HCT116 (cell line): ENCODE measurements around the gene KCTD19. TPM values are rescaled to one million over a fixed set of nuclear protein-coding genes. Genes with fewer than 3 reads are reported as not detected.

Source experiments
- ATAC-seq: fragments of 200-7000 bp; cut with Tn5 transposase; 2 replicates; pipeline ENCODE4 v1.9.1; 2020; ENCODE audit warnings: mild to moderate bottlenecking, moderate library complexity
- BruUV-seq: library from RNA; stranded (reverse); fragments of 400-500 nt; replicated peaks from 2 replicates; lab custom pipeline; 2021; lab: Mats Ljungman, UMichigan
- CTCF ChIA-PET: fragments of 300-600 bp; sonication (Branson Sonifier 250); formaldehyde crosslinking; loops from one replicate; lab custom pipeline; 2021; ENCODE audit warnings: antibody characterized with exemption; lab: Charles Lee
- POLR2A ChIA-PET: fragments of 300-600, 350-600 bp; sonication (Branson Sonifier 250); formaldehyde crosslinking; loops from one replicate; lab custom pipeline; 2021; ENCODE audit warnings: antibody characterized with exemption; lab: Charles Lee
- RAD21 ChIA-PET, 2 experiments: fragments of 300-600 bp; sonication (Branson Sonifier 250); formaldehyde crosslinking; loops; one replicate each; lab custom pipeline; 2023; ENCODE audit warnings: low total read pairs in 2 of 2; ENCODE audit not compliant: uncharacterized antibody in 2 of 2, unreplicated experiment in 2 of 2, low non-redundant PET in 1 of 2; lab: Charles Lee
- DNase-seq: peaks from one replicate; pipeline ENCODE4 v3.0.0-alpha.2; 2010; ENCODE audit warnings: low read depth, low spot score
- H2AFZ ChIP-seq: fragments of 200-600 bp; shearing (Covaris generic), sonication (generic); 2 replicates; pipeline ENCODE4 v1.6.1; 2017; ENCODE audit warnings: low read depth, mixed run types, mixed read lengths, antibody characterized with exemption, low read length; ENCODE audit not compliant: poor library complexity, severe bottlenecking
- H3K27ac ChIP-seq: 2 replicates; pipeline ENCODE4 v1.5.1; 2012; ENCODE audit warnings: low read depth, low read length
- H3K27me3 ChIP-seq: fragments of 200-600 bp; sonication (generic); 2 replicates; pipeline ENCODE4 v1.6.1; 2016; ENCODE audit warnings: mixed run types, low read length, mixed read lengths; ENCODE audit not compliant: insufficient read depth
- H3K36me3 ChIP-seq, 2 experiments: fragments of 200-500 bp in 1 of 2; fragments of 200-600 bp in 1 of 2; sonication (Bioruptor generic) in 1 of 2; sonication (generic) in 1 of 2; 2 replicates each; pipeline versions ENCODE4 v1.5.1 to v1.6.1; 2014 to 2016; ENCODE audit warnings: low read length in 2 of 2, inconsistent platforms in 1 of 2, mixed read lengths in 1 of 2, mixed run types in 1 of 2; ENCODE audit not compliant: insufficient read depth in 2 of 2, control insufficient read depth in 1 of 2
- H3K4me1 ChIP-seq, 2 experiments: fragments of 200-600 bp in 1 of 2; sonication (generic) in 1 of 2; 2 replicates each; pipeline versions ENCODE4 v1.5.1 to v1.6.1; 2012 to 2017; ENCODE audit warnings: low read length in 2 of 2, inconsistent platforms in 1 of 2, mild to moderate bottlenecking in 1 of 2, mixed read lengths in 1 of 2, mixed run types in 1 of 2, moderate library complexity in 1 of 2; ENCODE audit not compliant: insufficient read depth in 2 of 2, control insufficient read depth in 1 of 2
- H3K4me2 ChIP-seq: fragments of 200-600 bp; sonication (generic); 2 replicates; pipeline ENCODE4 v1.6.1; 2017; ENCODE audit warnings: mixed run types, low read length, mixed read lengths
- H3K4me3 ChIP-seq, 2 experiments: fragments of 200-600 bp in 1 of 2; sonication (generic) in 1 of 2; replicated peaks in 1 of 2; 2 replicates each; pipeline ENCODE4 v1.5.1; 2011 to 2016; ENCODE audit warnings: low read length in 2 of 2, control low read depth in 1 of 2, low read depth in 1 of 2, mild to moderate bottlenecking in 1 of 2, mixed read lengths in 1 of 2, mixed run types in 1 of 2
- H3K79me2 ChIP-seq: fragments of 200-600 bp; sonication (generic); 2 replicates; pipeline ENCODE4 v1.6.1; 2017; ENCODE audit warnings: mild to moderate bottlenecking, mixed run types, low read length, moderate library complexity, mixed read lengths; ENCODE audit not compliant: insufficient read depth
- H3K9ac ChIP-seq: fragments of 200-600 bp; sonication (generic); 2 replicates; pipeline ENCODE4 v1.6.1; 2016; ENCODE audit warnings: low read length, mixed read lengths
- H3K9me2 ChIP-seq: fragments of 200-600 bp; sonication (generic), shearing (Covaris generic); 2 replicates; pipeline ENCODE4 v1.6.1; 2017; ENCODE audit warnings: mixed run types, mild to moderate bottlenecking, moderate library complexity; ENCODE audit not compliant: insufficient read depth
- H3K9me3 ChIP-seq, 2 experiments: fragments of 200-500 bp in 1 of 2; fragments of 200-600 bp in 1 of 2; sonication (Bioruptor generic) in 1 of 2; sonication (generic) in 1 of 2; 2 replicates each; pipeline ENCODE4 v1.6.1; 2014 to 2017; ENCODE audit warnings: low read length in 2 of 2, mixed read lengths in 2 of 2, inconsistent platforms in 1 of 2, low read depth in 1 of 2, mild to moderate bottlenecking in 1 of 2, mixed run types in 1 of 2, moderate library complexity in 1 of 2; ENCODE audit not compliant: control insufficient read depth in 1 of 2, insufficient read depth in 1 of 2
- H4K20me1 ChIP-seq: fragments of 200-600 bp; sonication (generic), shearing (Covaris generic); 2 replicates; pipeline ENCODE4 v1.6.1; 2017; ENCODE audit warnings: mixed run types, mild to moderate bottlenecking, moderate library complexity; ENCODE audit not compliant: insufficient read depth
- CEBPB ChIP-seq: IDR thresholded peaks from 2 replicates; pipeline ENCODE4 v1.6.1; 2012; ENCODE audit warnings: low read depth
- EGR1 ChIP-seq: IDR thresholded peaks from 2 replicates; pipeline ENCODE4 v1.6.1; 2012; ENCODE audit warnings: low read depth
- ELF1 ChIP-seq: IDR thresholded peaks from 2 replicates; pipeline ENCODE4 v1.6.1; 2012; ENCODE audit warnings: low read depth, borderline replicate concordance
- EZH2phosphoT487 ChIP-seq: fragments of 200-600 bp; IDR thresholded peaks from 2 replicates; pipeline ENCODE4 v1.6.1; 2018; ENCODE audit warnings: antibody characterized with exemption, borderline replicate concordance
- FOSL1 ChIP-seq: IDR thresholded peaks from 2 replicates; pipeline ENCODE4 v1.6.1; 2012; ENCODE audit warnings: low read depth
- RAD21 ChIP-seq: IDR thresholded peaks from 2 replicates; pipeline ENCODE4 v1.6.1; 2012; ENCODE audit warnings: low read depth, mild to moderate bottlenecking
- TCF7L2 ChIP-seq: IDR thresholded peaks from 2 replicates; pipeline ENCODE4 v1.7.0; 2011; ENCODE audit warnings: borderline replicate concordance, inconsistent platforms; ENCODE audit not compliant: insufficient read depth, insufficient read length; ENCODE audit errors: extremely low read depth
- YY1 ChIP-seq: IDR thresholded peaks from 2 replicates; pipeline ENCODE4 v1.6.1; 2011; ENCODE audit warnings: low read length, low read depth, moderate library complexity, mild to moderate bottlenecking; ENCODE audit not compliant: insufficient replicate concordance; ENCODE audit errors: extremely low read depth
- ZFX ChIP-seq: fragments of 450-650 bp; IDR thresholded peaks from 2 replicates; pipeline ENCODE4 v1.6.1; 2017
- ZNF274 ChIP-seq: fragments of 200-500 bp; sonication (Bioruptor generic); IDR thresholded peaks from 2 replicates; pipeline ENCODE4 v1.6.1; 2014; ENCODE audit warnings: mild to moderate bottlenecking, low read depth, low read length, inconsistent platforms
- intact Hi-C: fragments of 100-400 bp; cut with micrococcal nuclease; formaldehyde crosslinking; loops from 2 replicates; pipeline ENCODE4 v1.10.0; 2022
- total RNA-seq: library from RNA; stranded (reverse); gene quantifications from one replicate; pipeline ENCODE4 v1.2.1, GENCODE V29; 2021; ENCODE audit not compliant: unreplicated experiment
- TF ChIP-seq, protein P1 (sequence below): IDR thresholded peaks from 2 replicates; pipeline ENCODE4 v1.6.1; 2011; ENCODE audit warnings: mild to moderate bottlenecking, low read length, moderate library complexity; ENCODE audit not compliant: insufficient replicate concordance; ENCODE audit errors: extremely low read depth
- TF ChIP-seq, protein P2 (sequence below), 3 experiments: fragments of 200-600 bp in 1 of 3; sonication (generic) in 1 of 3; IDR thresholded peaks in 2 of 3; conservative IDR thresholded peaks in 1 of 3; 2 replicates each; pipeline ENCODE4 v1.5.1; 2012 to 2017; ENCODE audit warnings: low read depth in 2 of 3, low read length in 2 of 3, antibody characterized with exemption in 1 of 3, borderline replicate concordance in 1 of 3, control low read depth in 1 of 3, mild to moderate bottlenecking in 1 of 3, mixed read lengths in 1 of 3, mixed run types in 1 of 3, moderate library complexity in 1 of 3; ENCODE audit not compliant: insufficient read depth in 1 of 3
- TF ChIP-seq, protein P3 (sequence below): IDR thresholded peaks from 2 replicates; pipeline ENCODE4 v1.6.1; 2012

KCTD19 gene
- total RNA-seq, 1 experiment from 2014 or later, result not detected

DNA sequence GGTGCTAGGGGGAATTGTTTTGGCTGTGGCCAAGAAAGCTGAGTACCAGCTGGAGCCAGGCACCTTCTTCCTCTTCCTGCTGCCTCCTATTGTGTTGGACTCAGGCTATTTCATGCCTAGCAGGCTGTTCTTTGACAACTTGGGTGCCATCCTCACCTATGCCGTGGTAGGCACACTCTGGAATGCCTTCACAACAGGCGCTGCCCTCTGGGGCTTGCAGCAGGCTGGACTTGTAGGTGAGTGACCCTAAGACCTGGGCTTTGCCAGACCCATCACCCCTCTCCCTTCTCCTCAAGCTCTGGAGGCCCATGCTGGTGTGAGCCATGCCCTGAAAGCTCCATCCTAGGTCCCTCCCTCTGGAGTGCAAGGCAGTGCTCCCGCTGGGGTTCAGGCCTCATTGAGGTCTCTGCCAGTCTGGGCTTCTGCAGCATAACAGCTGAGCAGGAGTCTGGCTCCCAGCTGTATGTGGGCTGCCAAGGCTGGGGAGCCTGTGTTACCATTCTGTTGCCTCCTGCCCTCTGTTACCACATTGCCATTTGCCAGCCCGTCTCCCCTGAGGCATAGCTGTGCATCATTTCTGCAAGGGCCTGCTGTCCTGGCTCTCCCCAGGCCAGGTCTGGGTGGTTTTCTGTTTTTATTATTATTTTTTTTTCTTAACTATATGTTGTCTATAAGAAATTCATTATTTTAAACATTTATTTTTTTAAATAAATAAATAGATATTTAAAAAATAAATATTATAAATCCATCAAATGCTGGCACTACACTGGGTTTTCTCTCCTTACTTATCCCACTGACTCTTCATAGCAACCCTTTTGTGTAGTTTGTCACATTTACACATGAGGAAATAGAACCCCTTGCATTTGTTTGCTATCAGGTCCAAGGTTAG, 73.7 kb downstream of the KCTD19 start:
- ATAC-seq (no peak), DNase-seq (no peak)
- intact Hi-C loops, result no loop called here
- RAD21 ChIA-PET, result no interaction called here
- Histone ChIP-seq H4K20me1 (no peaks in the 10 kb centered on the region), H3K4me3 (no peak overlapping the region), H3K9me3 (no peaks in the 10 kb centered on the region), H3K4me1 (peaks cover 4 to 20% of the 10 kb centered on the region in 2 experiments), H3K4me2 (no peak overlapping the region), H3K9me2 (no peaks in the 10 kb centered on the region), H3K9ac (no peak overlapping the region), H3K27ac (no peak overlapping the region), H3K79me2 (no peaks in the 10 kb centered on the region), H2AFZ (no peak overlapping the region), H3K27me3 (no peaks in the 10 kb centered on the region), H3K36me3 (no peaks in the 10 kb centered on the region; a peak in 1 of 4 replicates)
- no TSS peak for BruUV-seq
- POLR2A ChIA-PET, result no interaction called here
- CTCF ChIA-PET, result no interaction called here
- TF ChIP-seq ELF1, result no peak
- TF ChIP-seq, protein P1, sequence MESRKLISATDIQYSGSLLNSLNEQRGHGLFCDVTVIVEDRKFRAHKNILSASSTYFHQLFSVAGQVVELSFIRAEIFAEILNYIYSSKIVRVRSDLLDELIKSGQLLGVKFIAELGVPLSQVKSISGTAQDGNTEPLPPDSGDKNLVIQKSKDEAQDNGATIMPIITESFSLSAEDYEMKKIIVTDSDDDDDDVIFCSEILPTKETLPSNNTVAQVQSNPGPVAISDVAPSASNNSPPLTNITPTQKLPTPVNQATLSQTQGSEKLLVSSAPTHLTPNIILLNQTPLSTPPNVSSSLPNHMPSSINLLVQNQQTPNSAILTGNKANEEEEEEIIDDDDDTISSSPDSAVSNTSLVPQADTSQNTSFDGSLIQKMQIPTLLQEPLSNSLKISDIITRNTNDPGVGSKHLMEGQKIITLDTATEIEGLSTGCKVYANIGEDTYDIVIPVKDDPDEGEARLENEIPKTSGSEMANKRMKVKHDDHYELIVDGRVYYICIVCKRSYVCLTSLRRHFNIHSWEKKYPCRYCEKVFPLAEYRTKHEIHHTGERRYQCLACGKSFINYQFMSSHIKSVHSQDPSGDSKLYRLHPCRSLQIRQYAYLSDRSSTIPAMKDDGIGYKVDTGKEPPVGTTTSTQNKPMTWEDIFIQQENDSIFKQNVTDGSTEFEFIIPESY, result no peak
- TF ChIP-seq CEBPB, result no peak
- no peak for TF ChIP-seq YY1
- TF ChIP-seq, protein P2, sequence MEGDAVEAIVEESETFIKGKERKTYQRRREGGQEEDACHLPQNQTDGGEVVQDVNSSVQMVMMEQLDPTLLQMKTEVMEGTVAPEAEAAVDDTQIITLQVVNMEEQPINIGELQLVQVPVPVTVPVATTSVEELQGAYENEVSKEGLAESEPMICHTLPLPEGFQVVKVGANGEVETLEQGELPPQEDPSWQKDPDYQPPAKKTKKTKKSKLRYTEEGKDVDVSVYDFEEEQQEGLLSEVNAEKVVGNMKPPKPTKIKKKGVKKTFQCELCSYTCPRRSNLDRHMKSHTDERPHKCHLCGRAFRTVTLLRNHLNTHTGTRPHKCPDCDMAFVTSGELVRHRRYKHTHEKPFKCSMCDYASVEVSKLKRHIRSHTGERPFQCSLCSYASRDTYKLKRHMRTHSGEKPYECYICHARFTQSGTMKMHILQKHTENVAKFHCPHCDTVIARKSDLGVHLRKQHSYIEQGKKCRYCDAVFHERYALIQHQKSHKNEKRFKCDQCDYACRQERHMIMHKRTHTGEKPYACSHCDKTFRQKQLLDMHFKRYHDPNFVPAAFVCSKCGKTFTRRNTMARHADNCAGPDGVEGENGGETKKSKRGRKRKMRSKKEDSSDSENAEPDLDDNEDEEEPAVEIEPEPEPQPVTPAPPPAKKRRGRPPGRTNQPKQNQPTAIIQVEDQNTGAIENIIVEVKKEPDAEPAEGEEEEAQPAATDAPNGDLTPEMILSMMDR (IDR thresholded peaks at IDR 0.05 in 2 of 3, conservative IDR thresholded peaks at IDR 0.05 in 1 of 3; ENCODE audit: borderline replicate concordance in 1 of 3, insufficient read depth in 1 of 3, low read depth in 2 of 3, low read length in 2 of 3), result no peak
- TF ChIP-seq FOSL1, result no peak
- TF ChIP-seq, protein P3, sequence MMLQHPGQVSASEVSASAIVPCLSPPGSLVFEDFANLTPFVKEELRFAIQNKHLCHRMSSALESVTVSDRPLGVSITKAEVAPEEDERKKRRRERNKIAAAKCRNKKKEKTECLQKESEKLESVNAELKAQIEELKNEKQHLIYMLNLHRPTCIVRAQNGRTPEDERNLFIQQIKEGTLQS, result no peak
- no peak for TF ChIP-seq EZH2phosphoT487
- no peak for TF ChIP-seq EGR1
- no peak for TF ChIP-seq ZFX
- no peak for TF ChIP-seq RAD21
- no peak for TF ChIP-seq TCF7L2
- no peak for TF ChIP-seq ZNF274
